Hepatocyte (in vitro differentiated cells): ENCODE measurements around the gene NDUFV1.

Experiments used
- CTCF ChIP-seq: fragments of 200-600 bp; sonication (generic); IDR thresholded peaks from 2 replicates; pipeline ENCODE4 v1.5.1; 2016; ENCODE audit warnings: antibody characterized with exemption, mild to moderate bottlenecking; ENCODE audit not compliant: poor library complexity
- EZH2 ChIP-seq: fragments of 200-600 bp; sonication (generic); IDR thresholded peaks from 2 replicates; pipeline ENCODE4 v1.6.1; 2016; ENCODE audit warnings: antibody characterized with exemption, mild to moderate bottlenecking, borderline replicate concordance
- EZH2phosphoT487 ChIP-seq: fragments of 200-600 bp; sonication (generic); IDR thresholded peaks from one replicate; pipeline ENCODE4 v1.6.1; 2018; ENCODE audit warnings: antibody characterized with exemption, mild to moderate bottlenecking, low read depth, moderate library complexity; ENCODE audit not compliant: unreplicated experiment, severe bottlenecking

- TF ChIP-seq CTCF (no peak), EZH2phosphoT487 (no peak), EZH2 (no peak)
Observed at GRCh38 chr11:67584205-67584880, 22.4 kb upstream of the NDUFV1 start.
